Measurements from ENCODE around the gene TRAPPC14. TPM values are rescaled to one million over a fixed set of nuclear protein-coding genes. Genes with fewer than 3 reads are reported as not detected.

TRAPPC14 gene
- total and polyA plus RNA-seq, 4 donors: 2.8 to 9.7 (median 5.2) TPM

GRCh38 chr7:100128637-100128963 is 29.9 kb downstream of the TRAPPC14 start:
- no peak overlapping the region for H3K4me3 ChIP-seq (ENCODE audit: low read depth in 1 of 3, low read length in 3 of 3)
- H3K9me3 ChIP-seq (ENCODE audit: control insufficient read depth in 4 of 4, low read length in 3 of 4): no peaks in the 10 kb centered on the region
- H3K9ac ChIP-seq (ENCODE audit: low read depth in 1 of 2, low read length in 2 of 2): no peak overlapping the region
- no peaks in the 10 kb centered on the region for H3K27me3 ChIP-seq (ENCODE audit: control insufficient read depth in 4 of 4, insufficient read depth in 4 of 4, low read length in 3 of 4)
- WGBS: 71% methylated on average over 1 of the region's 1 CpG
- H3K27ac ChIP-seq (ENCODE audit: low read depth in 1 of 2, low read length in 2 of 2): no peak overlapping the region
- DNase-seq (ENCODE audit: low spot score): no peak
- TF ChIP-seq RXRA (IDR thresholded peaks at IDR 0.05) (no peak), FOXA1 (IDR thresholded peaks at IDR 0.05) (no peak), JUND (IDR thresholded peaks at IDR 0.05) (no peak), HNF4G (IDR thresholded peaks at IDR 0.05) (no peak), GABPA (IDR thresholded peaks at IDR 0.05 in 1 of 2, conservative IDR thresholded peaks at IDR 0.05 in 1 of 2) (no peak), RAD21 (IDR thresholded peaks at IDR 0.05) (no peak), NR2F2 (IDR thresholded peaks at IDR 0.05) (no peak), CTCF (IDR thresholded peaks at IDR 0.05; ENCODE audit: low read depth, low read length, missing input control) (no peak), SP1 (IDR thresholded peaks at IDR 0.05) (no peak), HNF4A (conservative IDR thresholded peaks at IDR 0.05) (no peak), YY1 (IDR thresholded peaks at IDR 0.05) (no peak)
- TF ChIP-seq, protein P1, sequence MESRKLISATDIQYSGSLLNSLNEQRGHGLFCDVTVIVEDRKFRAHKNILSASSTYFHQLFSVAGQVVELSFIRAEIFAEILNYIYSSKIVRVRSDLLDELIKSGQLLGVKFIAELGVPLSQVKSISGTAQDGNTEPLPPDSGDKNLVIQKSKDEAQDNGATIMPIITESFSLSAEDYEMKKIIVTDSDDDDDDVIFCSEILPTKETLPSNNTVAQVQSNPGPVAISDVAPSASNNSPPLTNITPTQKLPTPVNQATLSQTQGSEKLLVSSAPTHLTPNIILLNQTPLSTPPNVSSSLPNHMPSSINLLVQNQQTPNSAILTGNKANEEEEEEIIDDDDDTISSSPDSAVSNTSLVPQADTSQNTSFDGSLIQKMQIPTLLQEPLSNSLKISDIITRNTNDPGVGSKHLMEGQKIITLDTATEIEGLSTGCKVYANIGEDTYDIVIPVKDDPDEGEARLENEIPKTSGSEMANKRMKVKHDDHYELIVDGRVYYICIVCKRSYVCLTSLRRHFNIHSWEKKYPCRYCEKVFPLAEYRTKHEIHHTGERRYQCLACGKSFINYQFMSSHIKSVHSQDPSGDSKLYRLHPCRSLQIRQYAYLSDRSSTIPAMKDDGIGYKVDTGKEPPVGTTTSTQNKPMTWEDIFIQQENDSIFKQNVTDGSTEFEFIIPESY (IDR thresholded peaks at IDR 0.05): no peak
- no peaks in the 10 kb centered on the region for H3K36me3 ChIP-seq (ENCODE audit: control insufficient read depth in 4 of 4, insufficient read depth in 3 of 4, low read depth in 1 of 4, low read length in 3 of 4)
- peaks cover 9 to 40% (median 19%) of the 10 kb centered on the region in 4 donors for H3K4me1 ChIP-seq (ENCODE audit: control insufficient read depth in 4 of 4, insufficient read depth in 4 of 4, low read length in 3 of 4)

DNA sequence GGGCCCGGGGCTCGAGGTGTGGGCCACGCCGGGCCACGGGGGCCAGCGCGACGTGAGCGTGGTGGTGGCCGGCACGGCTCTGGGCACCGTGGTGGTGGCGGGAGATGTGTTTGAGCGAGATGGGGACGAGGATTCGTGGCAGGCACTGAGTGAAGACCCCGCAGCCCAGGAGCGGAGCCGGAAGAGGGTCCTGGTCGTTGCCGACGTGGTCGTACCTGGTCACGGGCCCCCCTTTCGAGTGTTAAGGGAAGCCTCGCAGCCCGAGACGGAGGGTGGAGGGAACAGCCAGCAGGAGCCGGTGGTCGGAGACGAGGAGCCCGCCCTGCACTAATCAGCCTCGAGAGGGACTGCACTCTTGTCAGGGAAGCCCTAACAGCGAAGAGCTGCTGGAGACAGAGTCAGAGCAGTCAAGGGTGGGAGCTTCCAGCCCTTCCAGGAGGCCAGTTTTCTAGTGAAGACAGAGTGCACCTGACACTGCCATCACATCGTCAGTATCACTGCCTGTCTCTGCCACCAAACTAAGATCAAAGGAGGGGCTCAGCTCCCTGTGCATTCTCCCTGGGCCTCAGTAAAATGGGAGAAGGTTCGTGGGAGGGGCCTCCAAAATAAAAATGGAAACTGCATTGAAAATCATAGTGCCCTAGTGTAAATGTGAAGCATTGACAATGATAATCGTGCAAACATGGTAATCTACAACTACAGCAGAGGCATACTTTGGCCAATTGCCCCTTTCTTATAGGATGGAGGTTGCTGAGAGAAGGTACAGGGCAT is 30.5 kb downstream of the TRAPPC14 start:
- WGBS: 13% methylated on average over 37 of the region's 37 CpGs
- H3K9ac ChIP-seq (ENCODE audit: low read depth in 1 of 2, low read length in 2 of 2): peak overlapping the region in 1 of 2 donors; percentile 78
- no peaks in the 10 kb centered on the region for H3K9me3 ChIP-seq (ENCODE audit: control insufficient read depth in 4 of 4, low read length in 3 of 4)
- no peaks in the 10 kb centered on the region for H3K27me3 ChIP-seq (ENCODE audit: control insufficient read depth in 4 of 4, insufficient read depth in 4 of 4, low read length in 3 of 4)
- peak overlapping the region; percentile 4 to 99 for H3K27ac ChIP-seq (ENCODE audit: low read depth in 1 of 2, low read length in 2 of 2)
- H3K4me3 ChIP-seq (ENCODE audit: low read depth in 1 of 3, low read length in 3 of 3): peak overlapping the region in 2 of 3 donors; percentile 88 to 90
- H3K36me3 ChIP-seq (ENCODE audit: control insufficient read depth in 4 of 4, insufficient read depth in 3 of 4, low read depth in 1 of 4, low read length in 3 of 4): no peaks in the 10 kb centered on the region
- peak; percentile 62 for DNase-seq (ENCODE audit: low spot score)
- TF ChIP-seq, protein P2, sequence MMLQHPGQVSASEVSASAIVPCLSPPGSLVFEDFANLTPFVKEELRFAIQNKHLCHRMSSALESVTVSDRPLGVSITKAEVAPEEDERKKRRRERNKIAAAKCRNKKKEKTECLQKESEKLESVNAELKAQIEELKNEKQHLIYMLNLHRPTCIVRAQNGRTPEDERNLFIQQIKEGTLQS (IDR thresholded peaks at IDR 0.05): no peak
- no peak for TF ChIP-seq EGR1 (IDR thresholded peaks at IDR 0.05; ENCODE audit: low read depth in 2 of 2)
- no peak for TF ChIP-seq NR2F2 (IDR thresholded peaks at IDR 0.05)
- TF ChIP-seq RAD21 (IDR thresholded peaks at IDR 0.05): no peak
- TF ChIP-seq HNF4A (conservative IDR thresholded peaks at IDR 0.05): no peak
- TF ChIP-seq YY1 (IDR thresholded peaks at IDR 0.05): no peak
- TF ChIP-seq CTCF (IDR thresholded peaks at IDR 0.05; ENCODE audit: low read depth, low read length, missing input control): no peak
- no peak for TF ChIP-seq RXRA (IDR thresholded peaks at IDR 0.05)
- no peak for TF ChIP-seq HNF4G (IDR thresholded peaks at IDR 0.05)
- no peak for TF ChIP-seq FOXA2 (IDR thresholded peaks at IDR 0.05)
- TF ChIP-seq, protein P1 (IDR thresholded peaks at IDR 0.05): no peak
- TF ChIP-seq, protein P3, sequence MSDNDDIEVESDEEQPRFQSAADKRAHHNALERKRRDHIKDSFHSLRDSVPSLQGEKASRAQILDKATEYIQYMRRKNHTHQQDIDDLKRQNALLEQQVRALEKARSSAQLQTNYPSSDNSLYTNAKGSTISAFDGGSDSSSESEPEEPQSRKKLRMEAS (IDR thresholded peaks at IDR 0.05): no peak
- TF ChIP-seq FOXA1 (IDR thresholded peaks at IDR 0.05): no peak
- no peak for TF ChIP-seq GABPA (IDR thresholded peaks at IDR 0.05 in 1 of 2, conservative IDR thresholded peaks at IDR 0.05 in 1 of 2)
- TF ChIP-seq SP1 (IDR thresholded peaks at IDR 0.05): no peak
- no peak for TF ChIP-seq TAF1 (conservative IDR thresholded peaks at IDR 0.05)
- no peak for TF ChIP-seq REST (IDR thresholded peaks at IDR 0.05)
- no peak for TF ChIP-seq JUND (IDR thresholded peaks at IDR 0.05)
- H3K4me1 ChIP-seq (ENCODE audit: control insufficient read depth in 4 of 4, insufficient read depth in 4 of 4, low read length in 3 of 4): peaks cover 9 to 39% (median 19%) of the 10 kb centered on the region in 4 donors

All from liver (tissue), 9 donors.